Neural cell (in vitro differentiated cells): ENCODE results near the gene UBAP2.

Source experiments
- EP300 ChIP-seq: fragments of 450-650 bp; conservative IDR thresholded peaks from 2 replicates; pipeline ENCODE4 v1.6.1; 2014; ENCODE audit warnings: antibody characterized with exemption, mild to moderate bottlenecking, moderate library complexity; ENCODE audit not compliant: poor library complexity, severe bottlenecking
- EZH2 ChIP-seq: fragments of 200-600, 300-800 bp; shearing (Covaris generic), sonication (generic); IDR thresholded peaks from 2 replicates; pipeline ENCODE4 v1.6.1; 2014; ENCODE audit warnings: antibody characterized with exemption, low read length, borderline replicate concordance, mild to moderate bottlenecking; ENCODE audit not compliant: insufficient read depth, poor library complexity, severe bottlenecking
- POLR2AphosphoS5 ChIP-seq: IDR thresholded peaks from 2 replicates; pipeline ENCODE4 v1.6.1; 2012
- TAF1 ChIP-seq: IDR thresholded peaks from 2 replicates; pipeline ENCODE4 v1.6.1; 2012; ENCODE audit warnings: low read depth
- TF ChIP-seq, protein P1 (sequence below): fragments of 450-650 bp; IDR thresholded peaks from 2 replicates; pipeline ENCODE4 v1.5.1; 2014; ENCODE audit warnings: antibody characterized with exemption, mild to moderate bottlenecking, moderate library complexity; ENCODE audit not compliant: poor library complexity, severe bottlenecking

DNA sequence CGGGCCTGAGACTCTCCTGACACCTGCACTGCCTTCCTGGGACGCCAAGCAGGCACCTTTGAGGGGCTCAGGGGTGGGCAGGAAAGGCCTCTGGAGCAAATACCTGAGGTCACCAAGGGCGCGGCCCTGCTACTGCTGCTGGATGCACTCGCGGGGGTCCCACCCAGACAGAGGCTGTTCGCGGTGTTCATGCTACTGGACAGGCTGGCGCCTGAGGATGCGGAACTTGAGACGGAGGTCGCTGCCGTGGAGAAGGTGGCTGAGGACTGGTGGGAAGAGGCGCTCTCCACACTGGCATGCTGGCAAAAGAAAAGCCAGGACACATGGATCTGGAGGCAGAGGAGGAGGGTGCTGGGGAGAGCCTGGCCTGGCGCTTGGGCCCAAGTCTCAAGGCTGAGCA, 121.0 kb downstream of the UBAP2 start:
- TF ChIP-seq TAF1, result no peak
- TF ChIP-seq, protein P1, sequence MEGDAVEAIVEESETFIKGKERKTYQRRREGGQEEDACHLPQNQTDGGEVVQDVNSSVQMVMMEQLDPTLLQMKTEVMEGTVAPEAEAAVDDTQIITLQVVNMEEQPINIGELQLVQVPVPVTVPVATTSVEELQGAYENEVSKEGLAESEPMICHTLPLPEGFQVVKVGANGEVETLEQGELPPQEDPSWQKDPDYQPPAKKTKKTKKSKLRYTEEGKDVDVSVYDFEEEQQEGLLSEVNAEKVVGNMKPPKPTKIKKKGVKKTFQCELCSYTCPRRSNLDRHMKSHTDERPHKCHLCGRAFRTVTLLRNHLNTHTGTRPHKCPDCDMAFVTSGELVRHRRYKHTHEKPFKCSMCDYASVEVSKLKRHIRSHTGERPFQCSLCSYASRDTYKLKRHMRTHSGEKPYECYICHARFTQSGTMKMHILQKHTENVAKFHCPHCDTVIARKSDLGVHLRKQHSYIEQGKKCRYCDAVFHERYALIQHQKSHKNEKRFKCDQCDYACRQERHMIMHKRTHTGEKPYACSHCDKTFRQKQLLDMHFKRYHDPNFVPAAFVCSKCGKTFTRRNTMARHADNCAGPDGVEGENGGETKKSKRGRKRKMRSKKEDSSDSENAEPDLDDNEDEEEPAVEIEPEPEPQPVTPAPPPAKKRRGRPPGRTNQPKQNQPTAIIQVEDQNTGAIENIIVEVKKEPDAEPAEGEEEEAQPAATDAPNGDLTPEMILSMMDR, result no peak
- TF ChIP-seq POLR2AphosphoS5, result no peak
- no peak for TF ChIP-seq EP300
- TF ChIP-seq EZH2, result no peak
